NT2/D1 (cell line): ENCODE results near the gene TIE1.

ENCODE experiments used
- YY1 ChIP-seq: IDR thresholded peaks from 2 replicates; pipeline ENCODE4 v1.6.1; 2011; ENCODE audit not compliant: insufficient read length, insufficient read depth
- ZNF274 ChIP-seq: IDR thresholded peaks from 2 replicates; pipeline ENCODE4 v1.6.1; 2011; ENCODE audit warnings: mild to moderate bottlenecking, low read depth, low read length

DNA sequence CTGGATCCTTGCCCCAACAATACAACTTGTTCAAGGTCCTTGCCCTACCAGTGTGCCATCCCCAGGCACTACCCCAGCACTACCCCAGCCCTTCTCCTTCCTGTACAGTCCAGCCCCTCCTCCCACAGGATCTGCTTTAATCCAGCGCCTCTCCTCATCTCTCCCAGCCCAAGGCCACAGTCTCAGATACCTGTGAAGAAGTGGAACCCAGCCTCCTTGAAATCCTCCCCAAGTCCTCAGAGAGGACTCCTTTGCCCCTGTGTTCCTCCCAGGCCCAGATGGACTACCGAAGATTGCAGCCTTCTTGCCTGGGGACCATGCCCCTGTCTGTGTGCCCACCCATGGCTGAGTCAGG lies 51.5 kb downstream of the TIE1 start:
- TF ChIP-seq YY1, result no peak
- TF ChIP-seq ZNF274, result no peak
